HT1080 (cell line): Measurements from ENCODE around the gene PECR. TPM values are rescaled to one million over a fixed set of nuclear protein-coding genes. Genes with fewer than 3 reads are reported as not detected.
"Not testable (repeated sequence)": the region's sequence is repeated elsewhere in the genome, so short reads cannot be mapped to it uniquely, and the experiment has no call there.

Experiments used
- DNase-seq: peaks from one replicate; pipeline ENCODE4 v3.0.0-alpha.2; 2015; ENCODE audit warnings: low read depth
- total RNA-seq: library from RNA; depleted of rRNA; stranded (reverse); fragments of >200 nt; shearing (Covaris generic); gene quantifications from 2 replicates; pipeline ENCODE4 v1.2.3, GENCODE V29; 2014

PECR gene
- total RNA-seq, 1 experiment from 2014 or later = 11.3 TPM

DNA sequence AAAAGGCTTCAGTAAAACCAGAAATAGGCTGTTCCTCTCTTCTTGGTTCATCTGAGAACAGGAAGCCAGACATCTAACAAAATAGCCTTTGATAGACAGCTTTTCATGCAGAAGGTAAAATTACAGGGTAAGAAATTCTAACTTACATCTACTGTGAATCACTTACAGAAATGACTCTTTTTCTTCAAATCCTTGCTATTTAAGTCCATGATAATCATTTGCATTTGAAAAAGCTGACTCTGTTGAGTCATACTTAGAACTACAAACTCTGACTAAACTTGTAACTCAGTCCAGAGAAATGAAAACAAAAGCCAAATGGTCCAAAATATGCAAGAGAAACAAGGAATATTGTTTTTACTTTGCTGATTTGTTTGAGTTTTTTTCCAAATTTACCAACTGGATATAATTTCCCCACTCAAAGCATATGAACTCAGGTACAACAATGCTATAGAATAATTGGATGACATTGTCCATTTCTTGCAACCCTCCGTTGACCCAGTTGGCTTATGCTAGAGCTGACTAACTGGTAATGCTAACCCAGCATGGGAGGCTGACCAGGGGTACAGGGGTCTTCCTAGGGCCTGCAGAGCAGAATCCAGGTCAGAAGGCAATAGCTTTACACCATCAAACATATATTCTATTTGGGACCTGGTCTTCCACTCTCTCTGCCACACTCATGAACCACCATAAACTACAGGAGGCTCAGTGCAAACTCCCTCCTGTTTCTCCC is 49.5 kb downstream of the PECR start:
- DNase-seq = peak; percentile 75

DNA sequence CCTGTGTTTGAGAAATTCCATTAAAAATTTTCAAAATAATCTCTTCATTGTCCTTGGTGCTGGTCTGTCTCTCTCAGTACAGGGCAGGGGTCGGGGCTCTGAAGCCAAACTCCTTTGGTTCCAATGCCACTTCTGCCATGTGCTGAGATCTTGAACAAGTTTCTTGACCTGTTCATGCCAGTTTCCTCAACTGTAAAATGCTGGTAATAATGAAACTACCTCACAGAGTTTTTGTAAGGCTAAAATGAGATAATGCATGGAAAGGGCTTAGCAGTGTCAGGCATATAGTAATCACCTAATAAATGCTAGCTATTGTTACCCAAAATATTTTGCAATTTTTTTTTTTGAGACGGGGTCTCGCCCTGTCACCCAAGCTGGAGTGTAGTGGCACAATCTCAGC is 51.4 kb downstream of the PECR start:
- DNase-seq = no peak

DNA sequence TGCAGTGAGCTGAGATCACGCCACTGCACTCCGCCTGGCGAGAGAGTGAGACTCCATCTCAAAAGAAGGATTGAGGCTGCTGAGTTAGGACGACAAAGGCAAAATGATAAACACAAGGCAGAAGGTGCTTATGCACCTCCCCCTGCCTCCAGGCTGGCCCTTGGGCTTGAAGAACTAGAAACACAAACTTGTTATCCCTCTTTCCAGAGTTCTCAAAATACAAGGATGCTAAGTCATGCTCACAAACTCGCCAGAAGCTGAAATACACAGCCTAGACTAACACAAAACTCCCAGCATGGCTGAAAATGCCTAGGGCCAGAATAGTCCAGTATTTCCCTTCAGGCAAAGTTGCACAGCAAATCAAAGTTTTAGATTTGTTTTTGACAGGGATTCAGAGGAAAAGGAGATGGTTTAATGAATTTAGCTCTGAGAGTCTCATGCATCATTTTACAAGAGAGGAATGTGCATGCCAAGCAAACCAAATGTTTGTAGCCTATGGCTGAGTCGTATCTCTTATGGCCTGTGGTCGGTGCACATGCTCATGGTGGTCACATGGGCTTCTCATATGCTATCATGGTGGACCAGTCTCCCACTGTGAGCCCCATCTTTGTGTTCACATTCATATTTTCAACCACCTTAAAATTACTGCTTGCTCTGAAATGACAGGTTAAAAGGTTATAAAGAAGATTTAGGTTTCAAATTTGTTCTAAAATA is 52.0 kb downstream of the PECR start:
- peak; percentile 46 for DNase-seq

DNA sequence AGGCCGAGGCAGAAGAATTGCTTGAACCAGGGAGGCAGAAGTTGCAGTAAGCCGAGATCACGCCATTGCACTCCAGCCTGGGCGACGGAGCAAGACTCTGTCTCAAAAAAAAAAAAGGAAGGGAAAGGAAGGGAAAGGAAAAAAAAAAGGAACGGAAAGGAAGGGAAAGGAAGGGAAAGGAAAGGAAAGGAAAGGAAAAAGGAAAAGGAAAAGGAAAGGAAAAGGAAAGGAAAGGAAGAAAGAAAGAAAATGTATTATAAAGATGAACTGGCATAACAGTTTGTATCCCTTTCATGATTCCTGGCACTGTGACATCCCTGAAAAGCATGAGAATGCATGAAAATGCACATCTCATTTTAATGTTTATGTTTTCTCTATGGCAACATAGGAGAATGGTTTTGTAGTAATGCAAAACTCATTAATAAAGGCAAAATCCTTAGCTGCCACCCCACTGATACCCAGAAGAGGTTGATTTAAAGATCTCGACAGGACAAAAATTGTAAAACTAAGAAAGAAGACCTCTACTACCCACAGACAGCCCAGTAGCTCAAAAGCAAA is 56.8 kb downstream of the PECR start:
- no peak for DNase-seq

DNA sequence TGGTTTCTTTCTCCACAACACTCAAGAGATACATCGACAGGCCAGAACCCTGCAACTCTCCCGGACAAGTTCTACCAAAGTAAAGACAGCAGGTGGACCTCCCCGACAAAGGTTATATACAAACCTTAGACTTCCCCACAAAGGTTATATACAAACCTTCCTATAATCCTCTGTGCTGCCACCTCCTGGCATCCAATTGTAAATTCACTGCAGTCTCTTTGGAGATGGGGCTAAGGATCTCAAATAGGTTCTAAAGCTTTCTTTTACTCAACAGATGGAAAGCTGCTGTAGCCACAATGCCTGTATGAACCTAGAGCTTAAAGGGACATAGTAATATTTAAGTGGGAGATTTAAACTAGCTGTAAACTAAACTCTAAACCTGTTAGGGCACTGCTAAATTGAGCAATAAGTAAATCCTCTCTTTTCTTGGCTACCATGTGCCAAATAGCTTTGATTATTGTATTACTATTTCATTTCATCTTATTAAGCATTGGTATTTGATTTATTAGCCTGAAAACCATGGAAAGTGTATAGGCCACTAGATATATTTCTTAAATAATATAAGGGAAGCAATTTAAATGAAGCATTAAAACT is 58.5 kb downstream of the PECR start:
- DNase-seq = peak; percentile 52

DNA sequence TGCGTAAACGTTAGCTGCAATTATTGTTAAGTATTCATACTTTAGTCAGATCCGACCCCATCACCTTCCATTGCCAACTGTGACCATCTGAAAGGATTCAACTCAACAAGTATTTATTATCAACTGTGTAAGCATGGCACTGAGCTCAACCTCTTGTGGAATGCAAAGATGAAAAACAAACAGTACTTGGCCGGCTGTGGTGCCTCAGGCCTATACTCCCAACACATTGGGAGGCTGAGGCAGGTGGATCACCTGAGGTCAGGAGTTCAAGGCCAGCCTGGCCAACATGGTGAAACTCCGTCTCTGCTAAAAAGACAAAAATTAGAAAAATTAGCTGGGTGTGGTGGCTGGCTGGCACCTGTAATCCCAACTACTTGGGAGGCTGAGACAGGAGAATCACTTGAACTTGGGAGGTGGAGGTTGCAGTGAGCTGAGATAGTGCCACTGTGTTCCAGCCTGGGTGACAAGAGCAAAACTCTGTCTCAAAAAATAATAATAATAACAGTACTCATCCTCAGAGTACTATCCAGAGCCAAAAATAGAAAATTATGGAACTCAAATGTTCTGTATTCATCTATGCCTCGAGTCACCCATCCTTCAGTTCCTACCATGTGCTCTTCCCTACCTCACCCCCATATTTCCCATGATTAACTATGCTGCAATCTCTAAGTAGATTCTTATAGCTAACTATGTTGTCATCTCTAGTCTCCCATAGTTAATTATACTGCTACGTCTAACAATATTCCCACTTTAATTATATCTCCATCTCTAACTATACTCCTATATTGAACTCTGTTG is 59.6 kb downstream of the PECR start:
- no peak for DNase-seq

DNA sequence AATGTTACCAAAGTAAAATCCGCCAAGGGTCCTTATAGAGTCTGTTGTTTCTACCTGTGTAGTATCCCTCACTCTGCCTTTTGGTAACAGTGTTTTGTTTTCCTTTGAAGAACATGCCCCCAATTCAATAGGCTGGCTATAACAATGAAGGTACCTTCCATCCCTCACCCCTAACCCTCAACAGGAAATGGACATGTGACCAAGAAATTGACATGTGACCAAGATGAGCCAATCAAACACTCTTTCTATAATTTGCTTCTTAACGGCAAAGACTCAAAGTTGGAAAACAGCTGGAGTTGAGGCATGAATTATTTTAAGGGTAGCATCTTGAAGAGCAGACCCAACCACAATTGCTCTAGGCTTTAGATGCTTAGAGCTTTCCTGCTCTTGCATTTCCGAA is 62.9 kb downstream of the PECR start:
- no peak for DNase-seq

DNA sequence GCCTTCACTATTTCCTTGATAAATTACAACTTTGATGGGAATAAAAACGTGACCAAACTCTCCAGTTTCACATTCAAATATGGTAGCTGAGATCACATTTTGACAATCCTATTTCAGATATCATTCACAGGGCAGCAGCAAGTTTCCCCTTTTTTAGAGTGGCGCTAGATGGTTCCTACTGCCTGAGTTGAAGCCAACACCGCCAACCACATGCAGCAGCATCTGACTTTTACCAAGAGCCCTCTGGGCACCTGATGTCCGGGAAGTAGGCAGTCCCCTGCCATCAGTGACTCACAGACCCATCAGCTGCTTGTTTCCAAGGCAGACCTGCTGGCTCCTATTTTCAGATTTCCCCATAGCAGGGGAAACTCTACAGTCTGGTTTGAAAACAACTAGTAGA is 64.2 kb downstream of the PECR start:
- peak; percentile 75 for DNase-seq

DNA sequence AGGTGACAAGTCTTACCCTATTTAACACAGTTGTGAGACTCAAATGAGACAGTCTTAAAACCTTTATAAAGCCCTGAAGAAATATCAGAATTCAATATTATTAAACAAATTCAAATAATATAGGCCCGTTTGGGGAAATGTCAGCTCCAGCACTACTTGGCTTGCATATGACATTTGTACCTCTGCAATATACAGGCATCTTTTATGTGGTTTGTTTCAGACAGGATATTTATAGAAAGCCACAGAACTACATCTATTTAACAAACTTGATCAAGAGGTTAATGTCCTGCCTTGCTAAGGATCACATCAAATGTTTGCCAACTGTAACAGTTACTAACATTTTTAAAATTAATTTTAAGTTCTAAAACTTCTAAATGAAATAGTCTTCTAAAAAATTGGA is 65.0 kb downstream of the PECR start:
- DNase-seq = no peak

DNA sequence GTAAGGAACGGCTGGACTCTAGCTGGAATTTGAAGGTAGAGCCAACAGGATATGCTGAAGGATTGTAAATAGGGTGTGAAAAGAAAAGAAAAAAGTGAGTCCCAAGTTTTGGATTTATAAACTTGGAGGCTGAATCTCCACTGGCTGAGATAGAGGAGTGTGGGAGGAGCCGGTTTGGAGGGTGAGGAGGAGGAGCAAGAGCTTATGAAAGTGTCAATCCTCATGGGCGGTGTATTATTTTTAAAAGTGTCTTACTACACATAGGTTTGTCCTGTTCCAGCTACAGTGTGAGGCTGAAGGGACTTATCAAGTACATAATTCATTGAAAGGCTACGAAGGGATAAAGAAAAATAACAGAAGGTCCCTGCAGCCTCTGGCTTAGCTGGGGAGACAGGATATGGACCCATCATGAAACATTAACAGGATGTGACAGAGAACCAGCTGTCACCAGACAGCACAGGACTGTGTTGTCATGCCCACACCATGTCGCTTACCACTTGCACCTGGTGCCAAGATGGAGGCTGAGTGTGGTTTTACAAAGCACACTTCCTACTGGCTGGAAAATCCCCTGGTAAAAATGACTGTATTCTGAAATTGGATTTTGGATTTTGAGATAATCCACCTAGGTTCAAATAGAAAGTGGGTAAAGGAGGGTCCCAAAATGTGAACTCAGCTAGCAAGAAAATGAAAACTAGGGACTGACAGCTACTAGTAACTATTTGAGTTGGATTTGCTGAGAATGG is 65.7 kb downstream of the PECR start:
- DNase-seq = peak; percentile 30

DNA sequence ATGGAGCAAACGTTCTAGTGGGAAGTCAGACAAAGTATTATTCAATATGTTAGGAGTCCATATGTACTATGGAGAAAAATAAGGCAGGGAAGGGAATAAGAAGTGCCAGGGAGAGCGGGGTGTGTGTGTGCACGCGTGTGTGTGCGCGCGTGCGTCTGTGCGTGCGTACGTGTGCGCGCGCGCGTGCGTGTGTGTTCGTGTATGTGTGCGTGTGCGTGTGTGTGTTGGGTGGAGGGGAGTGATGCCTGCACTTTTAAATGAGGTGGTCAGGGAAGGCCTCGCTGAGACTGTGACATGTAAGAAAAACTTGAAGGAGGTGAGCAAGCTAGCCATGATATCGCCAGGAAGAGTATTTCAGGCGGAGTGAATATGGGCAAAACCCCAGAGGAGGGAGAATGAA is 66.6 kb downstream of the PECR start:
- no peak for DNase-seq

DNA sequence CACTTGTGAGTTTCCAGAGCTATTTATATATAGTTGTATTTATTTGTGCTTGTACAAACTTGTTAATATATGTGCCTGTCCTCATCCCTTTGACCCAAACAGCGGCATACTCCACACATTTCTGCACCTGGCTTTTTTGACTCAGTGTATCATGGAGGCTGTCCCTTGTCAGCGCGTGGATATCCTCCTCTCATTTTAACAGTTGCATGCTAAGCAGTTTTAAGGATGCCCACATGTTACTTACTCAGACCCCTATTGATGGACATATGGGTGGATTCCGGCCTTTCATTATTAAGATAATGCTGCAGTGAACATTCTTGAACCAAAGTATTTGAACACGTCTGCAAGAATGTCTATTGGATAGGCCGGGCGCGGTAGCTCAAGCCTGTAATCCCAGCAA is 67.6 kb downstream of the PECR start:
- DNase-seq = no peak

DNA sequence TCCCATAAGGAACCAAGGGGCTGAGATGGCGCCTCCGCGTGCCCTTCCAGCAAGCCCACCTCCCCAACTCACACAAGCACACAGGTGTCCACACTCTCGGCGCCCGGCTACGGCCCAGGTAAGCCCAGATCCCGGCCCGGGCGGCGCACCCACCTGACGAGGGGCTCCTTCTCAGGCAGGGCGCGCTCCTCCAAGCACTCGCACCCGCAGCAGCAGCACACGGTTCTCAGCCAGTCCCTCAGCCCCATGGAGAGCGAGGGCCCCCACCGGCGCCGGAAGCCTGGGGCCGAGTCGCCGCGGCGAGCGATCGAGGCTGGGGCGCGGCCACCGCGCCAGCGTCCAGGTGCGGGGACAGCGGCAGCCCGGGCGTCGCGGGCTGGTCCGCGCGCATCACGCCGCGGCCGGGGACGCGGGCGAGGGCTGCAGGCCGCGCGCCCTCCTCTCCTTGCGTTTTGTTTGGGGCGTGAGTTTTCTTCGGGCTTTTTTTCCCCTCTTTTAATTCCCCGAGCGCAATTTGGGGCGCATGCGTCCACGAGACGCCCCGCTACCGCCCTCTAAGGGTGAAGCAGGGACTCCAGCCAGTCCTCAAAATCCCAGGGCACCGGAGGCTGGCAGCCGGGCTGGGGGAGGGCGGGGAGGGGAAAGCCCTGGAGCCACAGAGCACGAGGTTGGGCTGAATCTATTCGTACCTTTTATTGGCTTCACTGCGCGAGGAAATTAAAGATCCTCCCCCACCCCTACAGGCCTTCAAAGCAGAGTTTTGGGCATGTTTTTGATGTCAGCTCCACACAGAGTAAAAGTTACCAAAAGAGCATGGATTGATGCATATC is 68.3 kb downstream of the PECR start, which contains the start of gene MREG:
TSS of gene MREG (minus strand) at position 472 of the 830 bp plus-strand sequence. CDS start at position 248, 224 bp downstream.
- DNase-seq = peak; percentile 72

DNA sequence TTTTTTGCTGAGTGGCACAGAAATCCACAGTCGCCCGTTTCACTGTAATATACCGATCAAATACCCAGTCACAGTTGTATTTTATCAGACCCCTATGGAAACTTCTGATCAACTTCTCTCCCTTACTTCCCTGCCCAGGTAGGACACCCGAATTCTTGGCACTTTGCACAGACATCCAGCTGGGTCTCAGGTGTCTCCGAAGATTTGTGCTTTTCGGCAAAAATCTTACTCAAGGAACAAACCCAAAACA is 68.9 kb downstream of the PECR start:
- DNase-seq = no peak

DNA sequence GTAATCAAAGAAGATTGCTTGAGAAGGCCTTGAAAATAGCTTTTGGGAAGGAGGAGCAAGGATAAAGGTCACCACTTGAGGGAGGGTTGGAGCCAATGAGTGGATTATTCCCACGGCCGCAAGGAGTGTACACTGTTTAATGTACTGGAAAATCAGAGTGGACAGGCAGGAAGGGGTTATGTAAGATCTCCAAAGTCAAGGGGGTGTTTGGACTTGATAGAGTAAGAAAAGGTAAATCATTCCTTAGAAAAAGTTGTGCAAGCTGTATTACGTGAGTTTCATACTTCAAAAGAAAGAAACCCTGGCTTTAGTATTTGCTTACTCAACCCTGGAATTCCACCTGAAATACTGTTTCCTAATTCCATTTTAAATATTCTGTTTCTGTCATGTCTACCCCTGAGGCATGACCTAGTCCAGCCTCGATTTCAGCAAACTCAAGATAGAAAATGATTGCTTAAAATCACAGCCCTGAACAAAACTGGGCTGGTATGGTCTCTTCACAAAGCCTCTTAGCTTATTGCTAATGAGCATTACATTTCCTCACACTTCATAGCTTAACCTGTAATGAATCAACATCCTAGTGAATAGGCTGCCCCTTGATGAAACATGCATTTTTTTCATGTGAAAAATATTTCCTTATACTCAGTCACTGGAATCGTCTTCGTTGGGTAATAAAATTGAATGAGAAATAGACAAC is 69.3 kb downstream of the PECR start:
- DNase-seq = no peak

DNA sequence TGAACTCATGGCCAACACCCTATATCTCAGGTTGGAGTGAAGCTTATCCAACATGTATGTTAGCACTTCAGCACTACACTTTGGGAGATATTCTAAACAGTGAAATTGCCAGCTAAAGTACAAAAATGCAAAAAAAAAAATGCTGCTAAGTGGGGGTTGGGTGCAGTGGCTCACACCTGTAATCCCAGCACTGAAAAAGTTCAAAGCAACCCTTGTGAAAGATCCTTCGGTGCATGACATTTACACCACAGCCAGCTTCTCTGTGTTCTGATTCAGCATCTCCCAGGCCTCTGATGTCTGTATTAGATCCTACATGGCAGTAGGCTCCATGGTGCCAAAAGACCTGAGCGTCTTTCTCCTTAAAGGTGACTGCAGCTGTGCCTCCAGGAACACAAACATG is 72.4 kb downstream of the PECR start:
- DNase-seq = not testable (repeated sequence)

DNA sequence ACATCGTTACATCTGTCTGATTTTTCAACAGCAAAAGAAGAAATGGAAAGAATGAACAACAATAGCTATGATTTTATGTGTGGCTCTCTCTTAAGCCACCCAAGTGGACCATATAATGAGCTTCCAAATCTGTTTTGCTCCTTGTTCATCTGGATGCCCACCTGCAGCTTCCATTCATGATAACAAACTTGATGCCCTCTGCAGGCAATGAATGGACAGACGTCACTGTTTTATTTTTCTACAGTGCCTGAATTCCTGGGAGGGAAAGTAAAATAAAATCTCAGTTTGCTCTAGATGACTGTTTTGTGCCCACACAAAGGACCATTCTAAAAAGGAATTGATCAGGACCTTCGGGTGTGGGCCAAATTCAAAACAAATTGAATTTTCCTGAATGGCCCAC is 73.2 kb downstream of the PECR start:
- no peak for DNase-seq

DNA sequence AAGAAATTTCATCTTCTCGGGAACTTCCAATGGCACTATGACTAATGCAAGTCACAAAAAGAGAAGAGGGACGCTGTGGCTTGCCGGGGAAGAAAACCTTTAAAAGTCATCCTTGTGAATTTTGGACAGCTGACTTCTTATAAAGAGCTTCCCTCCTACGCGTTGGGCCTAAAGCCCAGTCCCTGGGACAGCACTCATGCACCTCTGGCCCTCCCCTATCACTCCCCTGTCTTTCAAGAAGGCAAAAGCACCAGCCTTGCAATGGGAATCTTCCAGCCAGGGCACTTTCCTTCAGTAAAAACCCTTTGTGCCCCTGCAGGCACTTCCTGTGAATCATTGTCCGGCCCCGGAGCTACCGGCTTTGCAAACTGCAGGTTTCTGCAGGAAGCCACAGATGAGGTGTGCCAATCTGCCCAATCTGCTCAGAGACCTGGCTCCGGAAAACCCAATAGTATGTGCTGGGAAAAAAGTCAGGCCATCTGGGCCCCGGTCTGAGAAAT is 75.4 kb downstream of the PECR start:
- peak; percentile 90 for DNase-seq

DNA sequence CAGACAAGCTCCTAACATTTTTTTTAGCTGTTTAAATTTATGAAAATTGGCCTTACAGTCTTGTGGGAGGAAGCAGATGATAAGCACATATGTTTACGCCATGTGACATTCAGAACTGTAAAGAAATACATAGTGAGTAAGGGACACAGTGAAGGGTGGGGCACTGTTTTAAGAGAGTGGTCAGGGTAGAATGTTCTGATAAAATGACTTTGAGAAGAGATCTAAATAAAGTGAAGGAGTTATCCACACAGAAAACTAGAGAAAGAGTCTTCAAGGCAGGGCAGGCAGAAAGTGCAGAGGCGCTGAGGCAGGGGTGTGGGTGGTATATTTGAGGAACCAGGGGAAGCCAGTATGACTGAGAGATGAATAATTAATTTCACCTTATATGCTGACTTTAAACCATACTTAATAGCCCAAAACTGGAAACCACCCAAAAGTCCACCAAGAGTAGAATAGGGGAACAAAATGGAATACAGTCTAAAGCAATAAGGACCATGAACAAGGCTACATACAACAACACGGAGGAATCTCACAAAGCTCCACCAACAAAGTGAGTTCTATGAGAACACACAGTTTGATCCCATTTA is 76.8 kb downstream of the PECR start:
- DNase-seq = no peak
